AG09309 (cell line): ENCODE measurements around the gene GNPTG.

Experiments
- DNase-seq: peaks from one replicate; pipeline ENCODE4 v3.0.0-alpha.2; 2010; ENCODE audit warnings: low read depth
- H3K4me3 ChIP-seq: 2 replicates; pipeline ENCODE4 v1.5.1; 2011; ENCODE audit warnings: mild to moderate bottlenecking, low read depth, low read length, moderate library complexity; ENCODE audit not compliant: control insufficient read depth
- CTCF ChIP-seq: IDR thresholded peaks from 2 replicates; pipeline ENCODE4 v1.5.1; 2011; ENCODE audit warnings: mild to moderate bottlenecking, low read depth, low read length, inconsistent platforms; ENCODE audit not compliant: insufficient read depth, control insufficient read depth; ENCODE audit errors: missing control alignments

Gene GNPTG

GRCh38 chr16:1364510-1364909, 12.8 kb downstream of the GNPTG start:
- TF ChIP-seq CTCF: no peak
- no peak overlapping the region for H3K4me3 ChIP-seq
- DNase-seq: no peak

- no peak for DNase-seq
- no peak for TF ChIP-seq CTCF
- no peak overlapping the region for H3K4me3 ChIP-seq
Measured at GRCh38 chr16:1366060-1366711, 14.5 kb downstream of the GNPTG start.

DNA sequence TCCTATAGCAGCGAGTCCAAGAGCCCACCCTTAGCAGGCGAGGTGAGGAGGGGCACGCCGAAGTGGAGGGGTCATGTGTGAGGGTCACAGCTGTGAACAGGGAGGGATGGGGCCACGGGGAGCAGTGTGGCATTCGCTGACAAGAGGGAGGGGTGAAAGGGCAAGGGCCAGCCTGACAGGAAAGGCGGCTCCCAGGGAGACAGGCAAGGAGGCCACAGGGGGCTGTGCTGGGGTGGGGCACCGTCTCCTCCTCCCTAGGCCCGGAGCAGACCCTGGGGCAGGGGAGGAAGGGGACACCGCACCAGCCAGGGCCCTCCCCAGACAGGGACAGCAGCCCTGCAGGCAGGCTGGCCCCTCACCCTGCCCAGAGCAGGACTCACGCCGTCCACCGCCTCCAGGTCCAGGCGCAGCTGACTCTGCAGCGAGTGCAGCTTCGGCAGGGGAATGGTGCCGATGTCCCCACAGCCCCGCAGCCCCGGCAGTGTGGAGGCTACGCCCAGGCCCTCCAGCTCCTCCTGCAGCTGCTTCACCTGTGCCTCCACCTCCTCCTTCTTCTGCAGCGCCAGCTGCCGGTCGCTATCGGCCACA, 15.1 kb downstream of the GNPTG start:
- TF ChIP-seq CTCF: no peak
- DNase-seq: no peak
- H3K4me3 ChIP-seq: no peak overlapping the region

DNA sequence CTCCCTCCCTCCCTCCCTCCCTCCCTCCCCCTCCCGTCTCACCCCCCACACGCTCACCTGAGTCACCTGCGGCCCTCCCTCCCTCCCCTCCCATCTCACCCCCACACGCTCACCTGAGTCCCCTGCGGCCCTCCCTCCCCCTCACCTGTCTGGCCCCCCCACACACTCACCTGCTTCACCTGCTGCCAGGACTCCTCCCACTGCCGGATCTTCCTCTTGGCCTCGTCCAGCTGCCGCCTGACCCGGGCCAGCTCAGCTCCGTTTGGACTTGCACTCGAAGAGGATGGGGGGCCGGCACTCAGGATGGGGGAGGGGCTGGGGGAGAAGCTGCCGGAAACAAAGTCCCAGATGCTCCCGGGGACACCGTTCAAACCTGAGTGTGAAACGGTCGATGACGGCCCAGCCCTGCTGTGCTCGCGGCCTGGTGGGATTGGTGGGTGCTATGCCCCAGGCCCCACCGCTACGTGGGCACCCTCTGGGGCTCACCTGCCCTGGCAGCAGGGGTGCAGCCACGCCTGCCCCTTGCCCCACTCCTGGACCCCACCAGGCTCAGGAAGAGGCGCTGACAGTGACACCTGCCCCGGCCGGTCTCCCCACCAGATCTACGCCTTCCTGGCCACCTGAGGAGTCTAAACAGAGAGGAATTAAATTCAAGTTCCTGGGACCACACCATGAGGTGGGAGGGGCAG, 15.9 kb downstream of the GNPTG start:
- no peak overlapping the region for H3K4me3 ChIP-seq
- no peak for DNase-seq
- no peak for TF ChIP-seq CTCF

- H3K4me3 ChIP-seq: no peak overlapping the region
- TF ChIP-seq CTCF: no peak
- no peak for DNase-seq
Measured at GRCh38 chr16:1371054-1371978, 19.6 kb downstream of the GNPTG start.

- DNase-seq: no peak
- no peak for TF ChIP-seq CTCF
- H3K4me3 ChIP-seq: no peak overlapping the region
Measured at GRCh38 chr16:1372292-1372950, 20.7 kb downstream of the GNPTG start.
